Measurements from ENCODE around the gene UBAC2.

Gene UBAC2

GRCh38 chr13:99307648-99308339 is 107.1 kb downstream of the UBAC2 start:
- Histone ChIP-seq H3K27me3 (replicated peaks; ENCODE audit: control insufficient read depth, insufficient read depth, low read length) (no peaks in the 10 kb centered on the region), H3K4me3 (ENCODE audit: low read length) (no peak overlapping the region), H3K4me1 (ENCODE audit: control insufficient read depth, insufficient read depth, low read length) (peaks cover 51% of the 10 kb centered on the region), H3K9me3 (ENCODE audit: control insufficient read depth, low read length) (no peaks in the 10 kb centered on the region), H3K36me3 (ENCODE audit: control insufficient read depth, insufficient read depth, low read length, severe bottlenecking) (peaks cover 5% of the 10 kb centered on the region), H3K9ac (ENCODE audit: low read length) (peak overlapping the region; percentile 35)
- DNase-seq (ENCODE audit: low read depth): peak; percentile 72

GRCh38 chr13:99308471-99309087 is 107.9 kb downstream of the UBAC2 start:
- DNase-seq (ENCODE audit: low read depth): peak; percentile 81
- Histone ChIP-seq H3K27me3 (replicated peaks; ENCODE audit: control insufficient read depth, insufficient read depth, low read length) (no peaks in the 10 kb centered on the region), H3K9ac (ENCODE audit: low read length) (peak overlapping the region; percentile 35), H3K36me3 (ENCODE audit: control insufficient read depth, insufficient read depth, low read length, severe bottlenecking) (peaks cover 5% of the 10 kb centered on the region), H3K9me3 (ENCODE audit: control insufficient read depth, low read length) (no peaks in the 10 kb centered on the region), H3K4me1 (ENCODE audit: control insufficient read depth, insufficient read depth, low read length) (peaks cover 57% of the 10 kb centered on the region), H3K4me3 (ENCODE audit: low read length) (no peak overlapping the region)

- Histone ChIP-seq H3K9ac (ENCODE audit: low read length) (no peak overlapping the region), H3K27me3 (replicated peaks; ENCODE audit: control insufficient read depth, insufficient read depth, low read length) (no peaks in the 10 kb centered on the region), H3K4me3 (ENCODE audit: low read length) (no peak overlapping the region), H3K4me1 (ENCODE audit: control insufficient read depth, insufficient read depth, low read length) (peaks cover 57% of the 10 kb centered on the region), H3K36me3 (ENCODE audit: control insufficient read depth, insufficient read depth, low read length, severe bottlenecking) (peaks cover 3% of the 10 kb centered on the region), H3K9me3 (ENCODE audit: control insufficient read depth, low read length) (no peaks in the 10 kb centered on the region)
- DNase-seq (ENCODE audit: low read depth): peak; percentile 84
These were observed 109.9 kb downstream of the UBAC2 start for GRCh38 chr13:99310382-99311031.

GRCh38 chr13:99311137-99311536 is 110.5 kb downstream of the UBAC2 start:
- Histone ChIP-seq H3K36me3 (ENCODE audit: control insufficient read depth, insufficient read depth, low read length, severe bottlenecking) (peaks cover 3% of the 10 kb centered on the region), H3K4me1 (ENCODE audit: control insufficient read depth, insufficient read depth, low read length) (peaks cover 57% of the 10 kb centered on the region), H3K9me3 (ENCODE audit: control insufficient read depth, low read length) (no peaks in the 10 kb centered on the region), H3K4me3 (ENCODE audit: low read length) (no peak overlapping the region), H3K9ac (ENCODE audit: low read length) (no peak overlapping the region), H3K27me3 (replicated peaks; ENCODE audit: control insufficient read depth, insufficient read depth, low read length) (no peaks in the 10 kb centered on the region)
- DNase-seq (ENCODE audit: low read depth): no peak

GRCh38 chr13:99311748-99312492 is 111.3 kb downstream of the UBAC2 start:
- H3K36me3 ChIP-seq (ENCODE audit: control insufficient read depth, insufficient read depth, low read length, severe bottlenecking): peaks cover 3% of the 10 kb centered on the region
- DNase-seq (ENCODE audit: low read depth): peak; percentile 61
- no peaks in the 10 kb centered on the region for H3K9me3 ChIP-seq (ENCODE audit: control insufficient read depth, low read length)

GRCh38 chr13:99312493-99312883 is 111.8 kb downstream of the UBAC2 start:
- H3K4me3 ChIP-seq (ENCODE audit: low read length): no peak overlapping the region
- peaks cover 3% of the 10 kb centered on the region for H3K36me3 ChIP-seq (ENCODE audit: control insufficient read depth, insufficient read depth, low read length, severe bottlenecking)
- H3K4me1 ChIP-seq (ENCODE audit: control insufficient read depth, insufficient read depth, low read length): peaks cover 50% of the 10 kb centered on the region
- H3K9ac ChIP-seq (ENCODE audit: low read length): no peak overlapping the region
- H3K27me3 ChIP-seq (replicated peaks; ENCODE audit: control insufficient read depth, insufficient read depth, low read length): no peaks in the 10 kb centered on the region
- no peaks in the 10 kb centered on the region for H3K9me3 ChIP-seq (ENCODE audit: control insufficient read depth, low read length)
- peak; percentile 96 for DNase-seq (ENCODE audit: low read depth)

More at GRCh38 chr13:99311748-99312492, 111.3 kb downstream of the UBAC2 start:
- Histone ChIP-seq H3K4me1 (ENCODE audit: control insufficient read depth, insufficient read depth, low read length) (peaks cover 56% of the 10 kb centered on the region), H3K27me3 (replicated peaks; ENCODE audit: control insufficient read depth, insufficient read depth, low read length) (no peaks in the 10 kb centered on the region), H3K9ac (ENCODE audit: low read length) (no peak overlapping the region), H3K4me3 (ENCODE audit: low read length) (no peak overlapping the region)

GRCh38 chr13:99313501-99313900 is 112.8 kb downstream of the UBAC2 start:
- H3K4me1 ChIP-seq (ENCODE audit: control insufficient read depth, insufficient read depth, low read length): peaks cover 41% of the 10 kb centered on the region
- H3K27me3 ChIP-seq (replicated peaks; ENCODE audit: control insufficient read depth, insufficient read depth, low read length): no peaks in the 10 kb centered on the region
- H3K4me3 ChIP-seq (ENCODE audit: low read length): no peak overlapping the region
- peaks cover 3% of the 10 kb centered on the region for H3K36me3 ChIP-seq (ENCODE audit: control insufficient read depth, insufficient read depth, low read length, severe bottlenecking)
- no peak overlapping the region for H3K9ac ChIP-seq (ENCODE audit: low read length)
- peak; percentile 17 for DNase-seq (ENCODE audit: low read depth)
- no peaks in the 10 kb centered on the region for H3K9me3 ChIP-seq (ENCODE audit: control insufficient read depth, low read length)

GRCh38 chr13:99313941-99314340 is 113.3 kb downstream of the UBAC2 start:
- no peaks in the 10 kb centered on the region for H3K27me3 ChIP-seq (replicated peaks; ENCODE audit: control insufficient read depth, insufficient read depth, low read length)
- no peak overlapping the region for H3K9ac ChIP-seq (ENCODE audit: low read length)
- no peak overlapping the region for H3K4me3 ChIP-seq (ENCODE audit: low read length)
- H3K4me1 ChIP-seq (ENCODE audit: control insufficient read depth, insufficient read depth, low read length): peaks cover 37% of the 10 kb centered on the region
- DNase-seq (ENCODE audit: low read depth): no peak
- H3K36me3 ChIP-seq (ENCODE audit: control insufficient read depth, insufficient read depth, low read length, severe bottlenecking): peaks cover 3% of the 10 kb centered on the region
- no peaks in the 10 kb centered on the region for H3K9me3 ChIP-seq (ENCODE audit: control insufficient read depth, low read length)

GRCh38 chr13:99314640-99315176 is 114.1 kb downstream of the UBAC2 start:
- Histone ChIP-seq H3K36me3 (ENCODE audit: control insufficient read depth, insufficient read depth, low read length, severe bottlenecking) (peaks cover 3% of the 10 kb centered on the region), H3K4me3 (ENCODE audit: low read length) (no peak overlapping the region), H3K27me3 (replicated peaks; ENCODE audit: control insufficient read depth, insufficient read depth, low read length) (no peaks in the 10 kb centered on the region), H3K4me1 (ENCODE audit: control insufficient read depth, insufficient read depth, low read length) (peaks cover 37% of the 10 kb centered on the region), H3K9ac (ENCODE audit: low read length) (no peak overlapping the region), H3K9me3 (ENCODE audit: control insufficient read depth, low read length) (no peaks in the 10 kb centered on the region)
- no peak for DNase-seq (ENCODE audit: low read depth)

GRCh38 chr13:99315186-99315585 is 114.5 kb downstream of the UBAC2 start:
- Histone ChIP-seq H3K9me3 (ENCODE audit: control insufficient read depth, low read length) (no peaks in the 10 kb centered on the region), H3K4me3 (ENCODE audit: low read length) (no peak overlapping the region), H3K4me1 (ENCODE audit: control insufficient read depth, insufficient read depth, low read length) (peaks cover 33% of the 10 kb centered on the region), H3K36me3 (ENCODE audit: control insufficient read depth, insufficient read depth, low read length, severe bottlenecking) (peaks cover 3% of the 10 kb centered on the region), H3K27me3 (replicated peaks; ENCODE audit: control insufficient read depth, insufficient read depth, low read length) (no peaks in the 10 kb centered on the region), H3K9ac (ENCODE audit: low read length) (no peak overlapping the region)
- DNase-seq (ENCODE audit: low read depth): no peak

- Histone ChIP-seq H3K4me1 (ENCODE audit: control insufficient read depth, insufficient read depth, low read length) (peaks cover 33% of the 10 kb centered on the region), H3K9me3 (ENCODE audit: control insufficient read depth, low read length) (no peaks in the 10 kb centered on the region), H3K4me3 (ENCODE audit: low read length) (no peak overlapping the region), H3K36me3 (ENCODE audit: control insufficient read depth, insufficient read depth, low read length, severe bottlenecking) (peaks cover 3% of the 10 kb centered on the region), H3K27me3 (replicated peaks; ENCODE audit: control insufficient read depth, insufficient read depth, low read length) (no peaks in the 10 kb centered on the region), H3K9ac (ENCODE audit: low read length) (no peak overlapping the region)
- DNase-seq (ENCODE audit: low read depth): no peak
These were observed 115.6 kb downstream of the UBAC2 start for GRCh38 chr13:99316224-99316623.

Measured in adipocyte (in vitro differentiated cells).